NCI-H2196 (cell line): ENCODE data around the gene PMEPA1.

Source experiments
- DNase-seq: peaks from one replicate; lab custom pipeline; 2025; ENCODE audit not compliant: unreplicated experiment; lab: John Stamatoyannopoulos, UW

The PMEPA1 gene

DNA sequence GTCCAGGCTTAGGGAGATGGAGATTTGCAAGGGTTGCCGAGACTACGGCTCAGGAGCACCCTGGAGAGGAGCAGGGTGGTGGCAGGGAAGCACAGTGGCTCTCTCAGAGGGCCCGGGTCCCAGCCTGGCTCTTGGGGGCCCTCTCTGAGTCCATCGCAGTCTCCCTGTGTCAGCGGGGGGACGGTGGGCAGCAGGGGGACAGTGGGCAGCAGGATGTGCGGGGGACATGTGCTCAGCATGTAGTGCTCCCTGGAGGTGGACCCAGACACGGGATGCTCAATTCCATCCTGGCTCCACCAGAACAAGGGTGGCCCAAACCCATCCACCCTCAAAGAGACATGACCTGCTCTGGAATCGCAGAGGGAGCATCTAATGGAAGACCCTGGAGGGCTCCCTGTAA, 46.6 kb downstream of the PMEPA1 start:
- DNase-seq, result no peak

DNA sequence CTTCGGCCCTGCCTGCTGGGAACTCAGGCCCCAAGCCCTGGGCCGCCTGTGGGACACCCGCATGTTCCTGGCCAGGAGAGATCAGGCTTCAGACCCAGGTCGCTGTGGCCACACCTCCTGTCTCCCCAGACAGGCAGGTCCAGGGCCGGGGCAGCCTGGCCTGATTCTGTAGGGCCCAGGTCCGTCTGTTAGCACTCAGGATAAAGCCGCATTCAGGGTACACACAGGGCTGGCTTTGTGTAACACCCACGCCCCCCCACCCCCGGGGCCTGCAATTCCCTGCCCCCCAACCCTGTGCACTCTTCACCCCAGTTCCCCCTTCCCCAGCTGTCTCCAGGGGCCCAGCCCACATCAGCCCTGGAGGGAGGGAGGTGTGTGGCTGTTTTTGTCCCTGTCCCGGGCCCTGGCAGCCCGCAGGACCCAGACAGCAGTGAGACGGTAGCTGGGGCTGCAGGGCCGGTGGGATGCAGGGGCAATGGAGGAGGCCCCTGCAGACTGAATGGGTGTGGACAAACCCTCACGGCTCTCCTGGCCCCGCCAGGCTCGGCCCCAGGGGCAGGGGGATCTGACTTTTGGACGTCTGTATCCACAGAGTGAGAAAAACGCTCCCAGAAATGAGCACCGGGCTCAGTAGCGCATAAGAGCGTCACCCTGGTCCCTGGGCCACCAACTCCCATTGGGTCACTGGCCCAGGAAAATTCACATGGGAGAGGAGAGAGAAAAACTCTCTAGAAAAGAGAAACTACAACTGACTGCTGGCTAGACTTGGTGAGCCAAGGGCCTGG, 47.2 kb downstream of the PMEPA1 start:
- DNase-seq, result no peak

DNA sequence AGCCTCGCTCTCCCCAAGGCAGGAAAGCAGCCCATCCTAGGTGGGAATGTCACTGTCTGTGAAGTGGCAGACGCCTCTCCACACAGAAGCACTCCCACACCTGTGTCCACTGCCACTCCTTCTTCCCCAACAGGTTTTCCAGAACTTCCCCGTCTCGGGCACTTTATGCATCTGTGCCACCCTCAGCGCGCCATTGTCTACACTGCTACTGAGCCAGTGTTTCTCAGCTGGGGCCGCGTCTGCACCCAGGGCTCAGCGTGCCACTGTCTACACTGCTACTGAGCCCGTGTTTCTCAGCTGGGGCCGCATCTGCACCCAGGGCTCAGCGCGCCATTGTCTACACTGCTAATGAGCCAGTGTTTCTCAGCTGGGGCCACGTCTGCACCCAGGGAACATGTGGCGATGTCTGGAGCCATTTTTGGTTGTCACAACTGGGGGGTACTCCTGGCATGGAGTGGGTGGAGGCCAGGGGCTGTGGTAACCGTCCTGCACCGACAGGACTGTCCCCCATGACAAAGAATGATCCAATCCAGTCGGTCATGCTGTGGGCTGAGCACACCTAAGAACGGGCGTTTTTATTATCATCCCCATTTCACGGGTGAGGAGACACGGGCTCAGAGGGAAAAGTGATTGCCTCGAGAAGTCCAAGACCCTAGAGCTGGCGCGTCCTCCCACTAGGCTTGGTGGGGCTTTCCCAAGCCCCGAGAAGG, 47.9 kb downstream of the PMEPA1 start:
- DNase-seq, result no peak

DNA sequence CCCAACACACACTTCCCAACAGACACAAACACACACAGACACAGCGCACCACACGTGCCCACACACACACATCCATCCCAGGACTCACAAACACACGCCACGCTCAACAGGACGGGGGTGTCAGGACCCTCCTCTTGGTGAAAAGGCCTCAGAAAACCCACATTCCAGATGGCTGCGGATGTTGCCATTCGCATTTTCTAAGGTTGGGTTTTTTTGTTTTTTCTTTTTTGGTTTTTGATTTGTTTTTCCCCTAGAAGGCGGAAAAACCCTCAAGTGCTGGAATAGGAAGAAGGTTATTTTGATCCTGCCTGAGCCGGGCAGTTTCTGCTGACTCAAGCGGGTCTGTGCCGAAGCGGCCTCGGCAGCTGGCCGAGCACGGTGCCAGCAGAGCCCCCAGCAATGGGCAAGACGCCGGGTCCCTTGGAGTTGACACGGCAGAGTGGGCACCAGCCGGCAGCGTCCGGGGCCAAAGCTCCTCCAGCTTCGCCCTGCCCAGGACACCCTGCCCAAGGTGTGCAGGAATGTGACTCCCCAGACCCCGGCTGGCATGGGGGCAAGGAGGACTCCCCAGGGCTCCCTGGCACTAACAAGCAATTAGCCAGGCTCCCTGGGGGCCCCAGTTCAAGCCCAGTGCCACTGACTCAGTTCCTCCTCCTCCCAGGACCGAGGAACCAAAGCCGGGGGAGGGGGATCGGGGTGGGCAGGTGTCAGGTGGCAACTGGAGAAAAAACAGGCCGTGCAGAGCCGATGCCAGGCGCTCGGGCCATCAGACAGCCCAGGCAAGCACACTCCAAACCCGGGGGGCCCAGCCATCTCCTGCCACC, 48.7 kb downstream of the PMEPA1 start:
- DNase-seq, result no peak

DNA sequence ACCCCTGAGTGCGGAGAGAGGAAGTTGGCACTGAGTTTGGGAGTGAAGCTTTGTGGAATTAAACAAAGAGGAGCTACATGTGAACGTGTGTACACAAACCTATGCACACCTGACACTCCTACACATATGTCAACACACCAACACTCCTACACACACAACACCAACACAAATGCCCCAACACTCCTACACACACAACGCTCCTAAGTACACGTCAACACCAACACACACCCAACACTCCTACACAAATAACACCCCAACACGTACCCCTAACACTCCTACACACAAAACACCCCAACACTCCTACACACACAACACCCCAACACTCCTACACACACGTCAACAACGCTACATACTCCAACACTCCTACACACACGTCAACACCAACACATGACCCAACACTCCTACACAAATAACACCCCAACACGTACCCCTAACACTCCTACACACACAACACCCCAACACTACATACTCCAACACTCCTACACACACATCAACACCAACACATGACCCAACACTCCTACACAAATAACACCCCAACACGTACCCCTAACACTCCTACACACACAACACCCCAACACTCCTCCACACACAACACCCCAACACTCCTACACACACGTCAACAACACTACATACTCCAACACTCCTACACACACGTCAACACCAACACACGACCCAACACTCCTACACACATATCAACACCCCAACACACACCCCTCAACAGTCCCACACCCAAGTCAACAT, 49.5 kb downstream of the PMEPA1 start:
- no peak for DNase-seq

DNA sequence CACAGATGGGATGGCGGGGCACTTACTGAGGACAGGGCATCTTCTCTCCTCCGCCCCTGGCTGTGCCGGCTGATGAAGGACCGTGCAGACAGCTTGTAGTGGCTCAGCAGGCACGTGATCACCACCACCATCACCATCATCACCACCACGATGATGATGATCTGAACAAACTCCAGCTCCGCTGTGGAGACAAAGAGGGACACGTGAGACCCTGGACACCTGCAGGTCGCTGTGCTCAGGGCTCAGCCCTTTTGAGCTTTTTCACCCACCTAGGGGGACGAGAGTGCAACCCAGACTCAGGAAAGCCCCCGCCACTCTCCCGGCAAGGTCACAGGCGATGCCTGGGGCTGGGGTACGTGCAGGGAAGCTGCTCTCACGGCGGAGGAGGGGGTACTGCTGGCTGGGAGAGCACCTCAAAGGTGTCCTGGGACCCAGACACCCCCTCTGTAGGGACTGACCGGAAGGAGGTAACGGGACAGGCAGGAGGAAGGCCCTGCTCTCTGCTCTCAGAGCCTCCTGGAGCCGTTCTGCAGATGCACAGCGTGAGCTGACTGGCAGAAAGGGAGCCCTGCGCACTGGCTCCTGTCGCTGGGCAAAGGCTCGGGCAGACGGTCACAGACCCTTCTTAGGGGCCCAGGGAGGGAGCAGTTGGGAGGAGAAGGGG, 50.2 kb downstream of the PMEPA1 start:
- no peak for DNase-seq

DNA sequence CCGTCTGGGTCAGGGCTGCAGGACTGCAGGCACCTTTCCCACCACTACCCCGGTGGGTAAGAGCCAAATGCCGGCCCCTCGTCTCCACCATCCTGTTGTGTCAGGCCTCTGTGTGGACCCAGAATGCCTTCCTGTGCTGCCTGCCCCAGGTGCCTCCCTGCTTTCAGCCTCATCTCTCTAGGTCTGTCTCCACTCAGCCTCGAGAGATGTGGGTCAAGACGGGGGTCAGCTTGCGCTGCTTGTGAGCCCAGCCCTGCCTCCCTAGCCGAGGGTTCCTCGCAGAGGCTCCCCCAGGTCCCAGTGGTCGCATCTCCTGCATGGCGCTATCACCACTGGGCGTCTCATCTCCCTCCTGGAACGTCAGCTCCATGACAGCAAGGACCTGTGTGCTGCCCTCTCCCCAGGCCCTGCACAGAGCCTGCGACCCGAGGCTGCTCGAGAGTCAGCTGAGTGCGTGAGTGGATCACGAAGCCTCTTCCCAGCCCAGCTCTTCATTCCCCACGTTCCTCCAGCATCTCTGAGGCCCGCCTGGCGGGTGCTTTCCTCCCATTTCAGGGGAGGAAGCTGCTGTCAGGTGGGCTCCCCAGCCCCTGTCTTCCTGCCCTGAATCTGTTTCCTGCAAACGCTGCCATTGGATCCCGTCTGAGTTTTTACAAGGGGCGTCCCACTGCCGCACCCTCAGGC, 50.8 kb downstream of the PMEPA1 start:
- DNase-seq, result no peak

DNA sequence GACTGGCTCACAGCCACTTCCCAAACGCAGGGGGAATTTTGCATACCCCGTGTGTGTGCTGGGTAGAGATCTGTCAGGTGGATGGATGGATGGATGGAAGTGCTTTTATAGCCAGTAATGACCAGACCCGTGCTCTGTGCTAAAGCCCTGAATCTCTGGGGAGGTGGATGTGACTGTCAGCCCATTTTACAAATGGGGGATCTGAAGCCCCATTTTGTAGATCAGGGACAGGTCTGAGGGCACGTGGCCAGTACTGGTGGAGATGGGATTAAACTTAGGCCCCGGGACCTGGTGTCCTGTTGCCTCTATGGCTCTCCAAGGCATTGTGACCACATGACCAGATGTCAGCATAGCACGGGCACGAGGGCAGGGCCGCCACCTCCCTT, 51.4 kb downstream of the PMEPA1 start:
- DNase-seq, result no peak

DNA sequence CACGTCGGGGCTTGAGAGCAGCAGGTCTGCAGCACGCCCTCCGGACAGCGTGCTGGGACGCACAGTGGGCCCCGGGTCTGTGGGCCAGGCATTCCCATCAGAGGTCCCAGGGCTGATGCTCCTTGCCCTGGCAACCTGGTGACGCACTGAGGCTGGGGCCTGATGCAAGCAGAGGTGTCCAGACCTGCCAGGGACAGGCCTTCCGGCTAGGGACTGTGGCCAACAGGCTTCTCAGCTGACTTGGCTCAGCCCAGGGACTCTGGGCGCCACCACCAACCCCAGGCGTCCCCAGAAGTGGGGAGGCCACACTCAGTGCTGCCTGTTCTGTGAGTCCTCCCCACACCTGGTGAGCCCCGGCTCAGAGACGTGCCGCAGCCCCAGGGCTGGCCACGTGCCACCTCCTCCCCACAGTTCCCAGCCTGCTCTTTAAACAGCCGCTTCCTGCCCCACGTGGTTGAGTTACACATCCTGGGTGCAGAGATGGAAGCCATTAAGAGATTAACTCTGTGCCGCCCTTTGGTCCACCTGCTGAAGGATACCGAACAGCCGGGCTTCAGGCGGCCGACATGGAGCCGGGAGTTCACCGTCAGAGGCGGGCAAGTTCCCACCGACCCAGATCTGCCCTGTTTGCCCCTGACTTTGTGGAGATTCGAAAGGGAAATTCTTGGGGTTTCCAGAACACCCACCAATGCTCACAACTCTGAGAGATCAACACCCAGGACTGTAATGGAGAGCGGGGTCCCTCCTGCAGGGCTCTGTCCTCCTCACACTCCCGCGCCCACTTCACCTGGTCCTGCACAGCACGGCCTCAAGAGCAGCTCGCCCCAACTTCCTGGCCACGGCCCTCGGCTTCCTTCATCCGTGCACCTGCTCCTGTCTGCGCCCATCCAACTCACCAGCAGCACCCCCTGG, 52.0 kb downstream of the PMEPA1 start:
- DNase-seq, result peak; percentile 82

DNA sequence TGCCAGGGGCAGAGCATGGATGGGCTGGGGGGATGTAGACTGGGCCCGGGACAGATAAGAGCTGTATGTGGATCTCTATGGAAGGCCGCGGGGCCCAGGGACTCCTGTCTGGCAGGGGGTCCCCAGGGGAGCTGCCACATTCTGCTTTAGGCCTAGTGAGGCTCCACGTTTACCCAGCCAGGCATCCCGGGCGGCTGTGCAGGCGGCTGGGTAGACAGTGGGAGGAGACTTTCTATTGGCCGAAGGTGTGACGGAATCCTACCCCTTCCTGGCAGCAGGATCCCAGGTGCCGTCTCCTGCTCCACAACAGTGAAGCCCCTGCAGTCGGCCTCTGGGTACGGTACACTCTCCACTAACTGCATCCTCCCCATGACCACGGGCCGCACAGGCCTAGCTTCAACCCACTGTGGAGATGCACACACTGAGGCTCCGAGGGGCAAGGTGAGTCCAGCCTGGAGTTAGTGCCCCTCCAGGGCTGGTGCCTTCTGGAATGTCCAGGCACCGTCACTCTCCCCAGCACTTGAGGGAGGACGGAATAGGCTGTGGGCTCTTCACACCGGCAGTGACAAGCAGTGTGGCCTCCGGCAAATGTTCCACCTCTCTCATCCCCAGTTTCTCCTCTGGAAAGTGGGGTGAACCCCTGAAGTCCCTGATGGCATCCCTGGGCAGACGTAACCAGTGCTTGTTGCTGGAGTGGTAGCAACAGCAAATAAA, 52.8 kb downstream of the PMEPA1 start:
- no peak for DNase-seq

DNA sequence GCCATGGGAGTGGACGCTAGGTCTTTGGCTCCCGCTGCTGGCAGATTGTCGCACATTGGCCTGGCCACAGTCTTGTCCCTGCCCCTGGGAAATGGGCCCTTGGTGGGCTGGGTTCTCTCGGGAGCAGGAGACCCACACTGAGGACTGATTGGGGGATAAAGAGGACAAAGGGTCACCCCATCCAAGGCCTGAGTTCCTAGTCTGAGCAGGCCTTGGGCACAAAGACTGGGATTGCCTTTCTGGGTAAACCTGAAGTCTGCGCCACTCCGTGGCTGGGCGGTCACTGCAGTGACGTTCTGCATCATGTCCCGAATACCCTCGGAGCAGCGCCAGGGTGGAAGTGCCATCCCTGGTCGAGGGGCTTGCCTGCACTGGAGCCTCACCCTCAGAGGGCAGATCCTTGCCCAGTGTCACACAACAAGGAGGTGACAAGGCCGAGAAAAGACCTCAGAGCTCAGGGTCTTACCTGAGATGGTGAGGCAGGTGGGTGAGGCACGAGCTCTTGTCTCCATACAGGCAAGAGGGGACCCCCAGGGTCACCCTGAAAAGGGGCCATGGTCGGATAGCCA, 53.5 kb downstream of the PMEPA1 start:
- DNase-seq, result no peak

DNA sequence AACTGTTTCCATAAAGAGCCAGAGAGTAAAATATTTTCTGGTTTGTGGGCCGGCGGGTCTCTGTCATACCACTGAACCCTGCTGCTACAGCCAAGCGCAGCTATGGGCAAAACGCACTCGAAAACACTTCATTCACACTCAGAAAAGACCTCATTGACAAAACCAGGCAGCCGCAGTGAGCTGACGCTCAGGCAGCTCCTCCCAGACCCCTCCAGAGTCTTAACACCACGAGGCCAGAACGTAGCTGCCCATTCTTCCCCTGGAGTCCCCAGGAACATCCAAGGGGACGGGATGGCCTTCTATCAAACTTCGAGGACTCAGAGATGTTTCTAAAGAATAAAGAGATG, 54.0 kb downstream of the PMEPA1 start:
- DNase-seq, result no peak

DNA sequence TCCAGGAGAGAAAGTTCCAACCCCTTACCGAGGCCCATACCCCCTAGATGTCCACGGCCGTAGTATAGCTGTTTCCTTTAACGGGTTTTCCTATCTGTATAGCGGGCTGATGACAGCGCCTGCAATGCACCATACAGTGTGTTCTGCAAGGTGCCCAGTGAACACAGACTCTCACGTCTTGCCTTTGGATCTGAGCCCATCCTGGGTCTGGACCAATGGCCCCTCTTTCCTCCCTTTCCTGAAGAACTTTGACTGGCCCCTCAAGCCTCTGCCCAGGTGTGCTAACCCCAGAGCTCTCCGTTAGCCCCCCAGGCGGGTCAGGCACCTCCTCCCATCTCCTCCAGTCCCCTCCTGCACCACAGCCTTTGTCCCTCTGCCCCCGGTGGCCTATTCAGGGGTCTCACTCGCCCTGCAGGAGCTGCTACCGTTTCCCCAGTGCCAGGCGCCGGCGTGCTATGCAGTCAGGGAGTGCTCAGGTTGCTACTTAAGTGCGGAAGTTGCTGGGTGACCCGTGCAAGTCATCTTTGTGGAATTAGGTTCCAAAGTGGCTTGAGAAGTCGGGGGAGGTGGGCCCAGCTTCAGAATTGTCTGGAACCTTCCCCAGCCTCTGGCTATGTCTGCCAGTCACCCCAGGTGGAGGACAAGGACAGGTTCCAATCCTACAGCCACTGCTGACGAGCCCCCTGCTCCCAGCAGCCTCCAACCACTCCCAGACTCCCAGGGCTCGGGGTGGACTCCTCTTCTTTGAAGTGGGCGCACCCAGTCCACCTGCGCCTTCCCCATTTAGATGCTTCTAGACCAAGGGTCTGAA, 54.6 kb downstream of the PMEPA1 start:
- no peak for DNase-seq

DNA sequence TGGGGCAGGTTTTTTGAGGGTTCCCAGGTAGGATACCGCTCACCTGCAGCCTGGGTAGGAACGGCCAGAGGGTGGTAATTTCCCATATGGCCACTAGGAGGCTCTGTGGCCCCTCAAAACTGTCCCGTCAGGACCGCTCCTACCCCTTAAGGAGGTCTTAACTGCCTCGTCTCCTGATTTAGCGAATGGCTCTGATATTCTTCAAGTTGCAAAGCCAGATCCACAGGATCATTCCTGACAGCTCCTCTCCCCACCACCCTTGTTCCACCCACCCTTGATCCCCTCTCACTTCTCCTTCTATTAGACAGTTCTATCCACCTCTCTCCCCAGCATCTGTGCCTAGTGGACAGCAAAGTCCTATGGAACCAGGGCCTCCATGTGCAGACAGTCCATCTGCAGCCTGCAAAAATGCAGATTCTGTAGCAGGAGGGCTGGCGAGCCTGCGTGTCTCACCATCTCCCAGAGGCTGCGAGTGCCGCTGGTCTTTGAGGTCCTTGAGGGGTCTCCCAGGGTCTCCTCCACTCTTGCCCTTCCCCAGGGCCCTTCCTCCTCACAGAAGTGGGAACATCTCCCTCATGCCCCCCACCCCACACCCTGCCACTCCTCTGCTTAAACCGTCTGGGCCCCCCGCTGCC, 55.3 kb downstream of the PMEPA1 start:
- peak; percentile 55 for DNase-seq

DNA sequence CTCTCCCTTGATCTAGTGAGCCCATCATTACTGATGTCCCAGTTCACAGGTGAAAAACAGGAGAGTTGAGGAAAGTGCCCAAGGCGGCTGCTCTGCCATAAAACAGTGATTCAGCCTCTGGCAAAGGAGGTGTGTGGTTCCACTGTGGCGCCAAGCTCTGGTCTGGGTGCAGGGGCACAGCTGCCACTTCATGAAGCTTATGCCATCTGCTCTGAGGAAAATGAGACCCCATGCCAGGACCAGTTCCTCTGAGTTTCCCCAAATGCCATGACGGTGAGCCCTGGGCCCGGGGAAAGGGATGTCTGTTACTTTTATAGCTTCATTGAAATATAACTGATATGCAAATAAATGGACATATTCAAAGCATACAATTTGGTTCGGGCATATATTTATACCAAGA, 55.9 kb downstream of the PMEPA1 start:
- no peak for DNase-seq

DNA sequence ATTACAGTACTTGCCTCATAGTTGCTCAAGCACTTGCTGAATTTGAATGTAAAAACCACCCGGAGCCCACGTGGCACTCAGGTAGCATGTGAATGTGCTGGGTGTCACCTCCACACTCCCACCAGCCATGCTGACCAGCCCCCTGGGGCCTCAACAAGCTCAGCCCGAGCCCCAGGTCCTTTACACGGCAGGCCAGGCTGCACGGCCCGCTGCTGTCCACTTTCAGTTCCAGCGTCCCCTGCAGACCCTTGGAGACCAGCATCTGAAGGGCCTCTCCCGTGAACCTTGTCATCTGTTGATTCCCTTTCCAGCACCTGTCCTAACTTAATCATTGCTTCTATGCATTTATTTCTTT, 56.3 kb downstream of the PMEPA1 start:
- DNase-seq, result no peak
